Effector memory CD4-positive, alpha-beta T cell (primary cell): Measurements from ENCODE around the gene GDA.

Experiments
- DNase-seq, 3 donors: peaks; one replicate each; pipeline ENCODE4 v3.0.0-alpha.2; 2020
- H3K27ac ChIP-seq: 2 replicates; pipeline ENCODE4 v1.7.0; 2013; ENCODE audit warnings: mild to moderate bottlenecking, low read length, moderate library complexity; ENCODE audit not compliant: insufficient read depth, poor library complexity, severe bottlenecking
- H3K27me3 ChIP-seq: replicated peaks from 2 replicates; pipeline ENCODE4 v1.7.0; 2013; ENCODE audit warnings: mild to moderate bottlenecking, low read length; ENCODE audit not compliant: insufficient read depth, control insufficient read depth, poor library complexity, severe bottlenecking
- H3K36me3 ChIP-seq: 2 replicates; pipeline ENCODE4 v1.7.0; 2013; ENCODE audit warnings: mild to moderate bottlenecking, low read length, moderate library complexity; ENCODE audit not compliant: control insufficient read depth, insufficient read depth
- H3K4me1 ChIP-seq: 2 replicates; pipeline ENCODE4 v1.7.0; 2013; ENCODE audit warnings: low read length, mild to moderate bottlenecking; ENCODE audit not compliant: control insufficient read depth, insufficient read depth, poor library complexity, severe bottlenecking
- H3K4me3 ChIP-seq: 2 replicates; pipeline ENCODE4 v1.7.0; 2013; ENCODE audit warnings: low read length, low read depth, mild to moderate bottlenecking; ENCODE audit not compliant: insufficient read depth, poor library complexity, severe bottlenecking
- H3K9me3 ChIP-seq: 2 replicates; pipeline ENCODE4 v1.7.0; 2013; ENCODE audit warnings: mild to moderate bottlenecking, low read length, moderate library complexity; ENCODE audit not compliant: control insufficient read depth

The GDA gene

GRCh38 chr9:72147676-72148075, 1.6 kb upstream of the GDA start:
- Histone ChIP-seq H3K4me3 (no peak overlapping the region), H3K27me3 (no peaks in the 10 kb centered on the region), H3K36me3 (no peaks in the 10 kb centered on the region), H3K4me1 (no peaks in the 10 kb centered on the region), H3K27ac (no peak overlapping the region), H3K9me3 (no peaks in the 10 kb centered on the region)
- no peak for DNase-seq

DNA sequence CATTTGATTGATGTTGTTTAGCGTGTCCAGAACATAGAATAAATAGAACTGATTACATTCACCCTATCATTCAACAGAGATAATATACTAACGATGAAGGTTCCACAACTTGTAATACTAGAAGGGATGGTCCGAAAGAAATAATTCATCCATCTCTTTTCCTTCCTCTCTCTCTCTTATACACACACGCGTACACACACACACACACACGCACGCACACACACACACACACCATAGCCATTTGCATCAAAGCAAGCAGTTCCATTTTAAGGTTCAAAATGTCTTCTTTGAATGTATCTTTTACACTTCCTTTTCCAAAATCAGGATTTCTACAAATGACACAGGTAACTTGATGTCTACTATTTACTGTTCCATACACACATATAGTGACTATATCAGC, 887 bp downstream of the GDA start:
- Histone ChIP-seq H3K36me3 (no peaks in the 10 kb centered on the region), H3K4me3 (no peak overlapping the region), H3K27me3 (no peaks in the 10 kb centered on the region), H3K4me1 (no peaks in the 10 kb centered on the region), H3K9me3 (no peaks in the 10 kb centered on the region), H3K27ac (no peak overlapping the region)
- DNase-seq = no peak

DNA sequence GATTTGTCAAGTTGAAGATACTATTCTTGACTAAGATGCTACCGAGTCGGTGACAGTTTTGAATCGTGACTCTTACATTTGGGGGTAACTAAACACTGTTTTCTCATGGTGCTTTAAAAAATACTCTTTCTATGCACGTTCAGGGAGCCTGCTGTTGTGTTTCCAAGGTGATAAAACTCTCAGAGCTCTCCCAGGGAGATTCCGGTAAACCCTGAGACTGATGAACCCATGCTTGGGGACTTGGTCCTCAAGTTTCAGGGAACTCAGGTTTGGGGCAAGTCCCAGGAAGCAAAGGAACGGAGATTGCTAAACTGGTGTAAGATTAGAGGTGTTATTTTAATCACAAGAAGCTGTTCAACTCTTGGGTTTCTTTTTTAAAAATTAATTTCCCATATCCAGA, 1.4 kb downstream of the GDA start:
- no peak overlapping the region for H3K4me3 ChIP-seq
- H3K27me3 ChIP-seq = no peaks in the 10 kb centered on the region

GRCh38 chr9:72151104-72151503, 1.9 kb downstream of the GDA start:
- DNase-seq = no peak
- Histone ChIP-seq H3K4me1 (no peaks in the 10 kb centered on the region), H3K9me3 (no peaks in the 10 kb centered on the region), H3K4me3 (no peak overlapping the region), H3K36me3 (no peaks in the 10 kb centered on the region), H3K27ac (no peak overlapping the region), H3K27me3 (no peaks in the 10 kb centered on the region)

More for the DNA sequence above, 1.4 kb downstream of the GDA start:
- H3K9me3 ChIP-seq = no peaks in the 10 kb centered on the region
- no peak overlapping the region for H3K27ac ChIP-seq
- no peak for DNase-seq
- no peaks in the 10 kb centered on the region for H3K36me3 ChIP-seq
- H3K4me1 ChIP-seq = no peaks in the 10 kb centered on the region

DNA sequence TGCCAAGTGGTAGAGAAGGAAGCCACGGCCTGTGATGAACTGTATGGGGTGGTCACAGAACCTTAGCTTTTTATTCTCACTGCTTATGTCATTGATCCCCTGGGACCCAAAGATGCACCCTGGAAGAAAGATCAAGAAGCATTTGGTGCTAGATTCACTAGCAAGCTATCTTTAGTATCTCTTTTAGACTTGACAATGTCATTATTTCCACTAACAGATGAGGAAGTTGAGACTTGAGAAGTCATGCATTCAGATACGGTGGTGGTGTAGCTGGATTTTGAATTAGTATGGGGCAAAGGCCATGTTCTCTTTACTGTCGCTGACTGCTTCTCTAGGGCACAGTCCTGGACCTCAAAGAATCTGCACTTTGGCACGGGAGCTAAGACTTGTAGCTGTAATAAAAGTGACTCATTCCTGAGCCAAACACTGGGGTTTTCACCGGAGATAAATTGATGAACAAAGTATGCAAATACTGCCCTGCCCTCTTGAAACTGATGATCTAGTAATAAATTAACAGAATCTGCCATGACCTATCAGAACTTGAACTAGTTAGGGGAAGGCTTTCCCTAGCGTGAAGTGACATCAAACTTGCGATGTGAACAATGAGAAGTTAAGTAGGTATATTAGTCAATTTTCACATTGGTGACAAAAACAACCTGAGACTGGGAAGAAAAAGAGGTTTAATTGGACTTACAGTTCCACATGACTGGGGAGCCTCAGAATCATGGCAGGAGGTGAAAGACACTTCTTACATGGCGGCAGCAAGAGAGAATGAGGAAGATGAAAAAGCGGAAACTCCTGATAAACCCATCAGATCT, 5.4 kb downstream of the GDA start:
- H3K9me3 ChIP-seq = no peaks in the 10 kb centered on the region
- no peak for DNase-seq
- H3K4me3 ChIP-seq = no peak overlapping the region
- H3K27me3 ChIP-seq = no peaks in the 10 kb centered on the region
- H3K36me3 ChIP-seq = no peaks in the 10 kb centered on the region
- H3K4me1 ChIP-seq = no peaks in the 10 kb centered on the region
- no peak overlapping the region for H3K27ac ChIP-seq

- Histone ChIP-seq H3K27ac (no peak overlapping the region), H3K4me1 (no peaks in the 10 kb centered on the region), H3K4me3 (no peak overlapping the region), H3K36me3 (no peaks in the 10 kb centered on the region), H3K9me3 (no peaks in the 10 kb centered on the region), H3K27me3 (no peaks in the 10 kb centered on the region)
- DNase-seq = no peak
Measured at GRCh38 chr9:72155301-72155700, 6.1 kb downstream of the GDA start.

GRCh38 chr9:72156586-72156985, 7.3 kb downstream of the GDA start:
- no peaks in the 10 kb centered on the region for H3K36me3 ChIP-seq
- no peak for DNase-seq
- no peak overlapping the region for H3K4me3 ChIP-seq
- H3K4me1 ChIP-seq = no peaks in the 10 kb centered on the region
- no peak overlapping the region for H3K27ac ChIP-seq
- no peaks in the 10 kb centered on the region for H3K27me3 ChIP-seq
- no peaks in the 10 kb centered on the region for H3K9me3 ChIP-seq

DNA sequence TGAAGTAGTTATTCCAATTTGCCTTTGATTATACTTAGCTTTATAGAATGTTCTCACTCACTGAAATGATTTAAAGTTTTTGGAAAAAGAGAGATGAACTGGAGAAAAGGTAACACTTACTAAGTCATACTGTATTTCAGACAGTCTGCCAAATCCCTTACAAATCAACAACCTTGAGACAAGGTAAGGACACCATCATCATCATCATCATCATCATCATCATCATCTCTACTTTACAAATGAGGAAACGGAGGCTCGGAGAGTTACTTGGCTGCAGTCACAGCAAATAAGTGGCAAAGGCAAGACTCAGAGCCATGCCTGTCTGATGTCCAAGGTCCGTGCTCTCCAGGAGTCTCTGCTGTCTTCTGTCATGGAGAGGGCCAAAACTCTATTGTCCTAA, 9.4 kb downstream of the GDA start:
- Histone ChIP-seq H3K36me3 (no peaks in the 10 kb centered on the region), H3K4me1 (no peaks in the 10 kb centered on the region), H3K4me3 (no peak overlapping the region), H3K27ac (no peak overlapping the region), H3K27me3 (no peaks in the 10 kb centered on the region), H3K9me3 (no peaks in the 10 kb centered on the region)
- no peak for DNase-seq

DNA sequence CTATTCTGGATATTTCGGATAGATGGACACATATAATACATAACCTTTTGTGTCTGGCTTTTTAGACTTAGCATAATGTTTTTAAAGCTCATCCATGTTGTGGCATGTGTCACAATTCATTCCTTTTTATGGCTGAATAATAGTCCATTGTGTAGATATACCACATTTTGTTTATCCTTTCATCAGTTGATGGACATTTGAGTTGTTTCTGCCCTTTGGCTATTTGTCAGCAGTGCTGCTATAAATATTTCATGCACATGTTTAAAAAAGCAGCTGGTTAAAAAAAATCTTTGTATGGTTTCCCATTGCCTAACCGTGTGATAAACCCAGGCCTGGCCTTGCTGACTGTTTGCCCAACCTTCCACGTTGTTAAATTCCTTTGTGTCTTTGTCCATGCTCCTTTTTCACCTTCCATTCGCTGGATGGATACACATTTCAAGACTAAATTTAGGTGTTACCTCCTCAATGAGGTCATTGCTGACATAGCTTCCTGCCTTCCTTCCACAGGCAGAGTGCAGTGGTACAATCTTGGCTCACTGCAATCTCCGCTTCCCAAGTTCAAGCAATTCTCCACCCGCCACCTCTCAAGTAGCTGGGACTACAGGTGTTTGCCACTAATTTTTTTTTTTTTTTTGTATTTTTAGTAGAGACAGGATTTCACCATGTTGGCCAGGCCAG, 11.3 kb downstream of the GDA start:
- Histone ChIP-seq H3K27me3 (no peaks in the 10 kb centered on the region), H3K36me3 (no peaks in the 10 kb centered on the region), H3K4me3 (no peak overlapping the region), H3K27ac (no peak overlapping the region), H3K9me3 (no peaks in the 10 kb centered on the region), H3K4me1 (no peaks in the 10 kb centered on the region)
- DNase-seq = no peak

- Histone ChIP-seq H3K4me3 (no peak overlapping the region), H3K9me3 (no peaks in the 10 kb centered on the region), H3K36me3 (no peaks in the 10 kb centered on the region), H3K27ac (no peak overlapping the region), H3K4me1 (no peaks in the 10 kb centered on the region), H3K27me3 (no peaks in the 10 kb centered on the region)
- no peak for DNase-seq
Measured at GRCh38 chr9:72165326-72165725, 16.1 kb downstream of the GDA start.
